HL-60/S4 treated with retinoic acid at 250 ng/mL for 4 days and 3 days (cell line): Measurements from ENCODE around the gene OR2AG2.
"Not testable (repeated sequence)": the region's sequence is repeated elsewhere in the genome, so short reads cannot be mapped to it uniquely, and the experiment has no call there.

Experiments used
- in situ Hi-C: fragments of 300-500 bp; cut with MboI; formaldehyde crosslinking; loops from 2 replicates; pipeline ENCODE4 v1.7.0; 2022; ENCODE audit warnings: low sequenced_read_pairs

The OR2AG2 gene

GRCh38 chr11:6771926-6772893 is at the start of gene OR2AG2:
Gene OR2AG2 (minus strand): TSS chr11:6771976. CDS start chr11:6768957, 3,019 bp downstream.
- in situ Hi-C loops, result no loop called here

GRCh38 chr11:6818967-6819366 is 47.2 kb upstream of the OR2AG2 start:
- in situ Hi-C loops, result no loop called here

- in situ Hi-C loops, result no loop called here
Measured at GRCh38 chr11:6817694-6818093, 45.9 kb upstream of the OR2AG2 start.

GRCh38 chr11:6813656-6814055 is 41.9 kb upstream of the OR2AG2 start:
- in situ Hi-C loops, result no loop called here

- in situ Hi-C loops, result no loop called here
Measured at GRCh38 chr11:6812390-6813005, 40.7 kb upstream of the OR2AG2 start.

GRCh38 chr11:6801075-6801474 is 29.3 kb upstream of the OR2AG2 start:
- in situ Hi-C loops, result not testable (repeated sequence)

- in situ Hi-C loops, result no loop called here
Measured at GRCh38 chr11:6799402-6799801, 27.6 kb upstream of the OR2AG2 start, which contains the start of gene OR6A2. Gene OR6A2 (minus strand): TSS chr11:6799689. CDS start chr11:6795708, 3,981 bp downstream.

GRCh38 chr11:6794639-6795038 is 22.9 kb upstream of the OR2AG2 start:
- in situ Hi-C loops, result no loop called here

- in situ Hi-C loops, result no loop called here
Measured at GRCh38 chr11:6790546-6790945, 18.8 kb upstream of the OR2AG2 start.

- in situ Hi-C loops, result no loop called here
Measured at GRCh38 chr11:6782720-6783119, 10.9 kb upstream of the OR2AG2 start, which contains the start of gene OR2AG1. Gene OR2AG1 (plus strand): TSS chr11:6783020. CDS start chr11:6785038, 2,018 bp downstream.

GRCh38 chr11:6780829-6781228 is 9.1 kb upstream of the OR2AG2 start:
- in situ Hi-C loops, result no loop called here

- in situ Hi-C loops, result no loop called here
Measured at GRCh38 chr11:6778518-6778917, 6.7 kb upstream of the OR2AG2 start.

- in situ Hi-C loops, result no loop called here
Measured at GRCh38 chr11:6757373-6757967, 14.3 kb downstream of the OR2AG2 start.

GRCh38 chr11:6755953-6756347 is 15.8 kb downstream of the OR2AG2 start:
- in situ Hi-C loops, result no loop called here

- in situ Hi-C loops, result no loop called here
Measured at GRCh38 chr11:6755303-6755952, 16.3 kb downstream of the OR2AG2 start.

- in situ Hi-C loops, result no loop called here
Measured at GRCh38 chr11:6747097-6747668, 24.6 kb downstream of the OR2AG2 start.

GRCh38 chr11:6746626-6747025 is 25.1 kb downstream of the OR2AG2 start:
- in situ Hi-C loops, result no loop called here

GRCh38 chr11:6746086-6746618 is 25.6 kb downstream of the OR2AG2 start:
- in situ Hi-C loops, result no loop called here

- in situ Hi-C loops, result no loop called here
Measured at GRCh38 chr11:6745465-6746015, 26.2 kb downstream of the OR2AG2 start.

- in situ Hi-C loops, result no loop called here
Measured at GRCh38 chr11:6745018-6745417, 26.8 kb downstream of the OR2AG2 start.
